GM21515 (cell line): ENCODE measurements around the gene GPR3.
"Not testable (repeated sequence)": the region's sequence is repeated elsewhere in the genome, so short reads cannot be mapped to it uniquely, and the experiment has no call there.

Experiments used
- ATAC-seq: cut with Tn5 transposase; IDR thresholded peaks from one replicate; pipeline ENCODE4 v1.9.1; 2021; ENCODE audit not compliant: unreplicated experiment

Gene GPR3

DNA sequence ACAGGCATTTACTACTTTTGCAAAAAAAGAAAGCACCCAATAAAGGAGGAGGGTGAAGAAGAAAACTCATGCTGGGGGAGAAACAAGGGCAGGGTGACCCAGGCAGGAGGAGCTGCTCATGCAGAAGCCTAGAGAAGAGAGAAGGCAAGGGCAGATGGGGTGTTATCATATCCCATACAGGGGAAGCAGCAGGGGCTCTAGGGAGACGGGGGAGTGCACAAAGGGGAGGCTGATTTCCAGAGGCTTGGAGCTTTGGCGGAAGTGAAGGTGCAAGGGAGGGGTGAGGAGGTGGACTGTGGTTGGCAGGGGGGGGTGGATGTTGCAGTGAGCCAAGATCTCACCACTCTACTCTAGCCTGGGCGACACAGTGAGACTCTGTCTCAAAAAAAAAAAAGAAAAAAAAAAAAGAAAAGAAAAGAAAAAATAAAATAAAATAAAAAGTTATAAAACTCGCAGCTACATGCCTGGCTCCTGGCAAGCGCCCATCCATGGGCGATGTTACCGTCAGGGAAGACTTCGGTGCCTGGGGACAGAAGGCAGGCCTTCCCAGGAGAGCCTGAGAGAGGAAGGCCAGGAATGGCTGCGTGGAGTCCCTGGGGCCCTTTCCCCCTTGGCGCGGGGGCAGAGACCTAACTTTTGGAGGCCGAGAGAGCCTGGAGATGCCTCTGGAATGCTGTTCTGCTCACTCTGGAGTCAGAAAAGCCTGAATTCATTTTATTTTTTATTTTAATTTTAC lies 14.5 kb upstream of the GPR3 start:
- no peak for ATAC-seq

DNA sequence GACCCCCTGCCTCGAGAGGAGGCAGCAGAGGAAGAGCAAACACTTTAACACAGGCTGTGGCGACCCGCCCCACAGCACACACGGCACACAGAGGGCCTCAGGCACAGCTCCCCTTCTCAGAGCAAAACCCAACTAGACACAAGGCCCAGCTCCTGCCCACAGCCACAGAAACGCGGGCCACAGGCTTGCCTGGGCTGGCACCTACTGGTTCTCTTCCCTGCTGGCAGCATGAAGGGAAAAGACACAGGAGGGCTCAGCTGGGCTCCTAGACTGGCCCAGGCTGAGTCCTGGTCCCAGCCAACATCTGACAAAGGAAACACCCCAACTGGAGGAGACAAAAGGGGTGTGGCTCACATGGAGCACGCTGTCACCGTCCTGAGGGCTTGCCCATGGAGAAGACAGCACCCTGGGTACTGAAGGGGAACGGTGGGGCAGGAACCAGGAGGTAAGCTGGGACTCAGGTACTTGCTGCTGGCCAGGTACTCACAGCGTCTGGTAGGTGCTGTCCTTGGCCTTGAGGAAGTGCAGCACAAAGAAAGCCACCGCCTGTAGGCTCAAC lies 12.8 kb upstream of the GPR3 start:
- no peak for ATAC-seq

- no peak for ATAC-seq
Observed at GRCh38 chr1:27380224-27380623, 12.2 kb upstream of the GPR3 start.

DNA sequence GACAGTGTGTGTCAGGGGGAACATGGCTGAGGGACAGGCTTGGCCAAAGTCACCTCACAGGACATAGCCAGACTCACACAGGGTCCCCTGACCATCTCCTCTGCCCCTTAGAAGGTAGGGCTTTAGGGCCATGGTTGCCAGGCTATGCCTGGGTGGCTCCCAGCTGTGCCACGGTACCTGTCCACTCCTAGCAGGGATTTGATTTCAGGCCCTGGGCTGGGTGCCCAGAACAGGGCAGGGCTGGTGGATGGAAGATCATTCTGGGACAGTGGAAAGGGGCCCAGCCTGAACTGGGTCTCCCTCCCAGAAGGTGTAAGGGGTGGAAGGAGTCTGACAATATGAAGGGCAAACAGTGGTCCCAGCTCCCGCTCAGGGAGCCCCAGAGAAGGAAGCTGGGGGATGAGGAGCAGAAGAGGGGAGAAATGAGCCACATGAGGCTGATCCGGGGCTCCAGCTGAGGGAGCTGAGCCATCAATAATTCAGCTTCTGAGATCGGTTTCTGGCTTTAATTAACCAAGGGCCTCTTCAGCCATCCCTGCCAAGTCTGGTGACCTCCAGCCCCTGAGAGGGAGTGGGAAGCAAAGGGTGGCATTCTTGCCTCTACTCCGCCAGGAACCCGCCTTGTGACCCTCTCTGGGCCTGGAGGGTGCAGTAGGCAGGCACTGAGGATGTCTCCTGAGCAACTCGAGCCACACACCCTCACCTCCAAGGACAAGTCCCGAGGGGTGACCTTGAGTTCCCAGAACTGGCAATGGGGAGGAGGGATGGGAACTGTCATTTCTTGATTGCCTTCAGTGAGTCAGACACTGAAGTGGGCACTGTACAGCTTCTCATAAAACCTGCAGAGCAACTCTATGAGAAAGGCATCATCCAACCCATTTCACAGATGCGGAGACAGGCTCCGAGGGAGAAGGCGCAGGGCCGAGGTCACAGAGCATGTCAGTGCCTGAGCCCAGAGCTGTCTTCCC lies 11.4 kb upstream of the GPR3 start:
- ATAC-seq, result no peak

DNA sequence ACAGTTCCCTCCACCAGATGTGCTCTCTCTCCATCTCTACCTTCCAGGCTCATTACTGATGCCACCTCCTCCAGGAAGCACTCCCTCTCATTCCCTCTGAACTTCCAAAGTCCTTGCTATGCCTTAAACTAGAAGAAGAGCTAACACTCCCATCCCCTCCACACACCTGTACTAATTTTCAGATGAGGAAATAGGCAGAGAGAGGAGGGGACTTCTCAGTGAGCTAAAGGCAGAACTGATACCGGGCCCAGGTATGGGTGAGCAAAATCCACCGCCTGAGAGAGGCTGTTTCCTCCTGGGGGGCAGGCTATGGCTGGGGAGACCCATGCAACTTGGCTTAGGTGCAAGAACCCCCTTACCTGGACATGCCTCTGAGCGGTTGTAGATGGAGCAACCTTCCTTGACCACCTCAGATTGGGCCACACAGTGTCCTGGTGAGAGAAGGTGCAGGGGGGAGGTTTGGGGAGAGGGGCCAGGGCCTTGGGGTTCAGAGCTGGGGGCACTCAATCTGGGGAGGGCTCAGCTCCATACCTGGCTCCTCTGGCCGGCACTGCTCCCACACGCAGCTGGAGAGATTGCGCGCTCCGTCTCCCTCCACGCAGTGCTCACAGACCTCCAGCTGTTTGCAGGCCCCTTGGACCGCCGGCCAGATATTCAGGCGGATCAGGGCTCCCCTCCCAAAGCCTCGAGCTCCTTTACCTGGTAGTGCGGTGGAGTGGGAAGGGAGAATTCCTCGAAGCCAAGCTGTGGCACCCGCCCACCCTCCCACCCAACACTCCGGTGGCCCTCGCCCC lies 10.3 kb upstream of the GPR3 start:
- no peak for ATAC-seq

DNA sequence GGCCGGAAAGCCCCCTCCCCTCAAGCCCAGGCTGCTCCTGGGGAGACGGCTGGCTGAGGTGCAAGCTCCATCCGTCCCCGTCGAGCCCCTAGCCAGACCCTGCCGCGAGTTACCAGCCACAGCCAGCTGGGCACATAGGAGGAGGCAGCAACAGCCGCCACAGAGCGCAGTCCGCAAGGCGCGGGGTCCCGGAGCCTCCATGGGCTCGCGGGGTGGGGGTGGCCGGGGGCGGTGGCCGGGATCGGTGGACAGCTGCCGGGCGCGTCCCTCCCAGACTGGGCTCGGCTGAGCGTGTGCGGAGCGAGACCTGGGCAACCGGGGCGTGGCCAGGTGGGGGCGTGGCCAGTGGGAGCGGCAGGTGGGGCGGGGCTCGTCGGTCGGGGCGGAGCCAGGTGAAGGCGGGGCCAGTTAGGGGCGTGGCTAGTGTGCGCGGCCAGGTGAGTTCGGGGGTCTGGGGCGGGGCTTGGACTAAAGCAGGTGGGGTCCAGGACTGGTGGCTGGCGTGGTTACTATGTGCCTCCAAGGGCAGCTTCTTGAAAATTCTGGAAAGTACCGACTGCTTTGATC lies 9.3 kb upstream of the GPR3 start, which contains the start of gene CD164L2:
TSS of gene CD164L2 (minus strand) at position 295 of the 567 bp plus-strand sequence. CDS start at position 201, 94 bp downstream.
- no peak for ATAC-seq

DNA sequence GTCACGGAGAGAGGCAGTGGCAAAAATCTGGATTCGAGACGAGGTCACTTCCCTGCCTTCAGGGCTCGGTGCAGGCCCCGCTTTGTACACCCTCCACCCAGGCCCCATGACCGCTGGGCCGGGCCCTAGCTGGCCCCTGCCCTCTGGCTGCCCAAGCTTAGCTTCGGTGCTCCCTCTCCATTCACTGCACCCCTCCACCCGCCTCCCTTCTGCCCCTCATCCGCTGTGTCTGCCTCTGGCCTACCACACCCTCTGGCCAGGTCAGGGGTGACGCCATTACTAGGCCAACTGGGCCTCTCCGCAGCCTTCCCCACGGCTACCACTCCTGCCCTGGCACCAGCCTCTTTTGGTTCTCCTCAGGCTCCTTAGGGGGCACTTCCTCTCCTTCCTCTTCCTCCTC lies 8.8 kb upstream of the GPR3 start:
- no peak for ATAC-seq

GRCh38 chr1:27384797-27385196 lies 7.6 kb upstream of the GPR3 start:
- not testable (repeated sequence) for ATAC-seq

- no peak for ATAC-seq
Observed at GRCh38 chr1:27388337-27389005, 4.0 kb upstream of the GPR3 start.

DNA sequence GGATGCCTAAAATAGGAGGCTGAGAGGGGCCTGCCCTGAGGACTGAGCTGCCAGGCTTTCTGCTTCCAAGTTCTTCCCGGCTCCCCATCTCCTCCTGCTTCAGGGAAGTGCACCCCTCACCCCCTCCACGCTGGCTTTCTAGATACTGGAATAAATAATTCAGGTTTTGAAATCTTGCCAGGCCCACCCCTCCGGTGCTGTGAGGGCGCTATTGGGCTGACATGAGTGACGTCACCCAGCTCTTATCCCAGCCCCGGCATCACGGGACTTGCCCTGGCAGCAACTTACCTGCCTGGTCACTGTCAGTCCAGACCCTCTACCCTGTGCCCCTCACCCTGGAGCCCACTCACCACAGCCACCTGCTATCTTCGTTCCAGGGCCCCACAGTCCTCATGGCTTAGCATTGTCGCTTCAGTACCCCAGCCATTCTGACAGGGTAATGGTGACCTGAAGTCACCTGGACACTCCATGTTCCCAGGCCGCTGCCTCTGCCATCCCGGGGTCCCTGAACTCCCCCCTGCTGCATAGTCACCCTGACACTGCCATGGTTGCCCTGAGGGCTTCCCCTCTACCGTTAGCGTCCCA lies 819 bp upstream of the GPR3 start:
- ATAC-seq, result no peak

GRCh38 chr1:27392778-27393635 lies 585 bp downstream of the GPR3 start:
- ATAC-seq, result peak; percentile 19

DNA sequence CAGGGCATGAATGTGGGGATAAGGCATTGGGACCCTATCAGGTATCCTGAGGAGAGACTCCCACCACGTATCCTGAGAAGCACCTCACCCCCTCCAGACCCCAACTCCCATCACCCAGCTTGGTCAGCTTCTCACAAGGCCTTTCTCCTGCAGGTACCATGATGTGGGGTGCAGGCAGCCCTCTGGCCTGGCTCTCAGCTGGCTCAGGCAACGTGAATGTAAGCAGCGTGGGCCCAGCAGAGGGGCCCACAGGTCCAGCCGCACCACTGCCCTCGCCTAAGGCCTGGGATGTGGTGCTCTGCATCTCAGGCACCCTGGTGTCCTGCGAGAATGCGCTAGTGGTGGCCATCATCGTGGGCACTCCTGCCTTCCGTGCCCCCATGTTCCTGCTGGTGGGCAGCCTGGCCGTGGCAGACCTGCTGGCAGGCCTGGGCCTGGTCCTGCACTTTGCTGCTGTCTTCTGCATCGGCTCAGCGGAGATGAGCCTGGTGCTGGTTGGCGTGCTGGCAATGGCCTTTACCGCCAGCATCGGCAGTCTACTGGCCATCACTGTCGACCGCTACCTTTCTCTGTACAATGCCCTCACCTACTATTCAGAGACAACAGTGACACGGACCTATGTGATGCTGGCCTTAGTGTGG lies 1.3 kb downstream of the GPR3 start:
- no peak for ATAC-seq

GRCh38 chr1:27394282-27394658 lies 1.8 kb downstream of the GPR3 start:
- ATAC-seq, result no peak

GRCh38 chr1:27394925-27395324 lies 2.5 kb downstream of the GPR3 start:
- no peak for ATAC-seq

GRCh38 chr1:27395441-27396195 lies 3.2 kb downstream of the GPR3 start:
- ATAC-seq, result no peak

DNA sequence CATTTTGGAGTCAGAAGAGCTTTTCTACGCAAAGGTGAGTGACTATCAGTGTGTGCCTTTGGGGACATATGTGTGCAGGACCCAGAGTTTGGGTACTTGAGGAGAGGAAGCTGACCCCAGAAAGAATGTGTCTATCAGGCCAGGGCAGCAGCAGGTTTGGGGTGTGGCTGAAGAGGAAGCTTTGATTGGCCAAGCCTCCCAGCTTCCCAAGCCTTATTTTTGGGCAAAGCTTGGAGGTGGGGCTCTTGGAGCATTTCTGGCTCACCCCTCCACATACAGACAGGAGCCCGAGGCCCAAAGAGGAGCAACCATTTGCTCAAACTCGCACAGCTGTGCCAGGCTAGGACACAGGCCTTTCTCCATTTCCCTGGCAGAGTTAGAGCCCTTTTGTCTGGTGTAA lies 4.7 kb downstream of the GPR3 start:
- no peak for ATAC-seq

DNA sequence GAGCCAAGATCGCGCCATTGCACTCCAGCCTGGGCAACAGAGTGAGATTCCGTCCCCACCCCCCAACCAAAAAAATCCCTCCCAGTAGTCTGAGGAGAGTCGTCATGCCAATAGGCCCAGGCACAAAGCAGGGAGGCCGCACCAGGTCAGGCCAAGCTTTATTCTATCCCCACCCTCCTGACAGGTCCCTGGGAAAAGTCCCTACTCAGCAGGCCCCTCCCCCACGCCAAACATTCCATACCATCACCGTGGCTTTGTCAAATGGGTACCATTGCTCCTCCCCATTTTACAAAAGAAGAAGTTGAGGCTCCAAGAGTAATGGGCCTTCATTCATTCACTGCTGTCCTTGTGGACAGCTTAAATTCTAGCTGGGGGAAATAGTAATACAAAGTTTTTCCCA lies 5.3 kb downstream of the GPR3 start:
- no peak for ATAC-seq
